ENCODE data around the gene NCOR1. TPM values are rescaled to one million over a fixed set of nuclear protein-coding genes. Genes with fewer than 3 reads are reported as not detected.
"Not testable (repeated sequence)": the region's sequence is repeated elsewhere in the genome, so short reads cannot be mapped to it uniquely, and the experiment has no call there.

NCOR1 gene
- polyA plus RNA-seq, 3 donors = 23.2 to 47.0 (median 37.9) TPM

- intact Hi-C loops (cut with micrococcal nuclease) = no loop called here
- H3K4me3 ChIP-seq (replicated peaks in 1 of 3; ENCODE audit: low read depth in 2 of 3, low read length in 3 of 3) = no peak overlapping the region
- no peaks in the 10 kb centered on the region for H4K20me1 ChIP-seq (ENCODE audit: insufficient read depth, low read length)
- H3K27me3 ChIP-seq (ENCODE audit: control insufficient read depth in 2 of 2, insufficient read depth in 2 of 2, low read length in 2 of 2) = no peaks in the 10 kb centered on the region
- no peak for TF ChIP-seq CTCF (IDR thresholded peaks at IDR 0.05)
- Mint-ChIP-seq H3K9me3 (peaks cover 0 to 6% (median 2%) of the 10 kb centered on the region in 7 donors), H3K4me3 (no peak overlapping the region), H3K27ac (no peak overlapping the region), H3K27me3 (ENCODE audit: low read depth in 3 of 3) (no peaks in the 10 kb centered on the region), H3K4me1 (no peaks in the 10 kb centered on the region), H3K36me3 (peaks cover 77 to 94% of the 10 kb centered on the region in 2 donors)
- DNase-seq = no peak
- no peak overlapping the region for H3K9ac ChIP-seq (ENCODE audit: insufficient read depth, low read length, poor library complexity, severe bottlenecking)
- no peak overlapping the region for H3K4me2 ChIP-seq (replicated peaks; ENCODE audit: extremely low read depth, low read length, poor library complexity, severe bottlenecking)
- peaks cover 0 to 2% of the 10 kb centered on the region in 2 donors for H3K9me3 ChIP-seq (replicated peaks in 1 of 2; ENCODE audit: control insufficient read depth in 1 of 2, insufficient read depth in 1 of 2, low read length in 2 of 2)
- no peaks in the 10 kb centered on the region for H3K79me2 ChIP-seq (ENCODE audit: insufficient read depth, low read length)
- H3K27ac ChIP-seq (ENCODE audit: low read depth in 1 of 2, low read length in 2 of 2) = no peak overlapping the region
- H3K4me1 ChIP-seq (ENCODE audit: control insufficient read depth in 1 of 2, insufficient read depth in 2 of 2, low read length in 2 of 2) = no peaks in the 10 kb centered on the region
- WGBS (ENCODE audit: insufficient coverage) = 99% methylated on average over 10 of the region's 11 CpGs
- H3K36me3 ChIP-seq (replicated peaks in 1 of 2; ENCODE audit: control insufficient read depth in 1 of 2, insufficient read depth in 2 of 2, low read length in 2 of 2) = peaks cover 96 to 100% of the 10 kb centered on the region in 2 donors
- H2AFZ ChIP-seq (ENCODE audit: insufficient read depth, low read depth, low read length, poor library complexity, severe bottlenecking) = no peak overlapping the region
Observed at GRCh38 chr17:16120937-16121336, 94.4 kb downstream of the NCOR1 start.

- H3K27me3 ChIP-seq (ENCODE audit: control insufficient read depth in 2 of 2, insufficient read depth in 2 of 2, low read length in 2 of 2) = no peaks in the 10 kb centered on the region
- H3K4me1 ChIP-seq (ENCODE audit: control insufficient read depth in 1 of 2, insufficient read depth in 2 of 2, low read length in 2 of 2) = no peaks in the 10 kb centered on the region
- H3K4me3 ChIP-seq (replicated peaks in 1 of 3; ENCODE audit: low read depth in 2 of 3, low read length in 3 of 3) = no peak overlapping the region
- Mint-ChIP-seq H3K4me1 (no peaks in the 10 kb centered on the region), H3K36me3 (peaks cover 85 to 96% of the 10 kb centered on the region in 2 donors), H3K9me3 (peaks cover 11 to 17% (median 13%) of the 10 kb centered on the region in 7 donors), H3K27ac (no peak overlapping the region), H3K27me3 (ENCODE audit: low read depth in 3 of 3) (peaks cover 0 to 4% (median 0%) of the 10 kb centered on the region in 3 donors), H3K4me3 (no peak overlapping the region)
- H3K36me3 ChIP-seq (replicated peaks in 1 of 2; ENCODE audit: control insufficient read depth in 1 of 2, insufficient read depth in 2 of 2, low read length in 2 of 2) = peaks cover 88 to 97% of the 10 kb centered on the region in 2 donors
- no peak overlapping the region for H3K9ac ChIP-seq (ENCODE audit: insufficient read depth, low read length, poor library complexity, severe bottlenecking)
- no peak overlapping the region for H3K4me2 ChIP-seq (replicated peaks; ENCODE audit: extremely low read depth, low read length, poor library complexity, severe bottlenecking)
- no peak overlapping the region for H2AFZ ChIP-seq (ENCODE audit: insufficient read depth, low read depth, low read length, poor library complexity, severe bottlenecking)
- no CpG with 5 or more reads among the region's 2 CpGs for WGBS (ENCODE audit: insufficient coverage)
- no peaks in the 10 kb centered on the region for H3K79me2 ChIP-seq (ENCODE audit: insufficient read depth, low read length)
- TF ChIP-seq CTCF (IDR thresholded peaks at IDR 0.05) = no peak
- peaks cover 5 to 7% of the 10 kb centered on the region in 2 donors for H3K9me3 ChIP-seq (replicated peaks in 1 of 2; ENCODE audit: control insufficient read depth in 1 of 2, insufficient read depth in 1 of 2, low read length in 2 of 2)
- no peak for DNase-seq
- no peaks in the 10 kb centered on the region for H4K20me1 ChIP-seq (ENCODE audit: insufficient read depth, low read length)
- no peak overlapping the region for H3K27ac ChIP-seq (ENCODE audit: low read depth in 1 of 2, low read length in 2 of 2)
- intact Hi-C loops (cut with micrococcal nuclease) = loop anchor here in 1 of 2 donors (10.0 kb wide), 1 partner anchor 52 kb away; no protein-coding TSS in a partner anchor
Observed at GRCh38 chr17:16117149-16117548, 98.2 kb downstream of the NCOR1 start.

GRCh38 chr17:16115077-16115698, 100.1 kb downstream of the NCOR1 start:
- Mint-ChIP-seq H3K27ac (peak overlapping the region in 1 of 7 donors; percentile 26), H3K36me3 (peaks cover 79 to 93% of the 10 kb centered on the region in 2 donors), H3K9me3 (peaks cover 11 to 17% (median 13%) of the 10 kb centered on the region in 7 donors)
- 96% methylated on average over 3 of the region's 3 CpGs for WGBS (ENCODE audit: insufficient coverage)
- H3K36me3 ChIP-seq (replicated peaks in 1 of 2; ENCODE audit: control insufficient read depth in 1 of 2, insufficient read depth in 2 of 2, low read length in 2 of 2) = peaks cover 74 to 88% of the 10 kb centered on the region in 2 donors
- H2AFZ ChIP-seq (ENCODE audit: insufficient read depth, low read depth, low read length, poor library complexity, severe bottlenecking); H3K4me3 Mint-ChIP-seq; H3K4me3 ChIP-seq (replicated peaks in 1 of 3; ENCODE audit: low read depth in 2 of 3, low read length in 3 of 3); H3K4me1 Mint-ChIP-seq; H3K9me3 ChIP-seq (replicated peaks in 1 of 2; ENCODE audit: control insufficient read depth in 1 of 2, insufficient read depth in 1 of 2, low read length in 2 of 2); H3K27me3 ChIP-seq (ENCODE audit: control insufficient read depth in 2 of 2, insufficient read depth in 2 of 2, low read length in 2 of 2); DNase-seq; H3K9ac ChIP-seq (ENCODE audit: insufficient read depth, low read length, poor library complexity, severe bottlenecking); H3K27ac ChIP-seq (ENCODE audit: low read depth in 1 of 2, low read length in 2 of 2); H3K27me3 Mint-ChIP-seq (ENCODE audit: low read depth in 3 of 3); H3K4me2 ChIP-seq (replicated peaks; ENCODE audit: extremely low read depth, low read length, poor library complexity, severe bottlenecking); H3K4me1 ChIP-seq (ENCODE audit: control insufficient read depth in 1 of 2, insufficient read depth in 2 of 2, low read length in 2 of 2); H4K20me1 ChIP-seq (ENCODE audit: insufficient read depth, low read length); H3K79me2 ChIP-seq (ENCODE audit: insufficient read depth, low read length): not testable (repeated sequence)
- intact Hi-C loops (cut with micrococcal nuclease) = loop anchor here in 1 of 2 donors (10.0 kb wide), 1 partner anchor 50 kb away; no protein-coding TSS in a partner anchor

Measured in CD14-positive monocyte (primary cell).